Endothelial cell of umbilical vein (primary cell): ENCODE data around the gene BEND5. TPM values are rescaled to one million over a fixed set of nuclear protein-coding genes. Genes with fewer than 3 reads are reported as not detected.

ENCODE experiments used
- BruUV-seq: library from RNA; stranded (reverse); fragments of 400-500 nt; replicated peaks from 2 replicates; lab custom pipeline; 2021; lab: Mats Ljungman, UMichigan
- CTCF ChIA-PET: fragments of 300-600, 350-600 bp; sonication (Branson Sonifier 250); formaldehyde crosslinking; loops from one replicate; lab custom pipeline; 2021; ENCODE audit warnings: antibody characterized with exemption, inconsistent platforms; lab: Charles Lee
- POLR2A ChIA-PET: fragments of 300-600, 350-600 bp; sonication (Branson Sonifier 250); formaldehyde crosslinking; loops from one replicate; lab custom pipeline; 2021; ENCODE audit warnings: antibody characterized with exemption, inconsistent platforms; lab: Charles Lee
- DNase-seq: peaks from one replicate; pipeline ENCODE4 v3.0.0-alpha.2; 2011; ENCODE audit warnings: low read depth, low spot score
- FAIRE-seq: peaks from 2 replicates; lab custom pipeline; 2011; peaks lifted over from hg19 to GRCh38; lab: Jason Lieb, UNC
- H2AFZ ChIP-seq: 2 replicates; pipeline ENCODE4 v1.6.0; 2012; ENCODE audit warnings: low read depth, low read length, control low read depth, inconsistent platforms
- H3K27ac ChIP-seq: 2 replicates; pipeline ENCODE4 v1.5.1; 2011; ENCODE audit warnings: low read depth, mild to moderate bottlenecking, control low read depth, low read length, moderate library complexity; ENCODE audit not compliant: insufficient read depth
- H3K27me3 ChIP-seq, 2 experiments: 2 replicates each; pipeline versions ENCODE4 v1.6.0 to v1.6.1; 2011; ENCODE audit warnings: low read length in 2 of 2, mixed read lengths in 1 of 2; ENCODE audit not compliant: control insufficient read depth in 2 of 2, insufficient read depth in 2 of 2
- H3K36me3 ChIP-seq, 2 experiments: 2 replicates in 1 of 2; 3 replicates in 1 of 2; pipeline ENCODE4 v1.5.1; 2011; ENCODE audit warnings: low read length in 2 of 2, mild to moderate bottlenecking in 1 of 2, moderate library complexity in 1 of 2; ENCODE audit not compliant: control insufficient read depth in 2 of 2, insufficient read depth in 2 of 2; ENCODE audit errors: extremely low read depth in 1 of 2
- H3K4me1 ChIP-seq: 3 replicates; pipeline ENCODE4 v1.5.1; 2011; ENCODE audit warnings: mild to moderate bottlenecking, low read length; ENCODE audit not compliant: control insufficient read depth, insufficient read depth; ENCODE audit errors: extremely low read depth
- H3K4me2 ChIP-seq: 2 replicates; pipeline ENCODE4 v1.6.1; 2011; ENCODE audit warnings: low read length, control low read depth, mixed read lengths; ENCODE audit not compliant: insufficient read depth
- H3K4me3 ChIP-seq, 3 experiments: fragments of 200-600 bp in 1 of 3; sonication (generic), shearing (Covaris generic) in 1 of 3; replicated peaks in 1 of 3; 2 replicates each; pipeline ENCODE4 v1.5.1; 2011 to 2016; ENCODE audit warnings: control low read depth in 3 of 3, low read length in 3 of 3, mild to moderate bottlenecking in 2 of 3, inconsistent platforms in 1 of 3, low read depth in 1 of 3, moderate library complexity in 1 of 3; ENCODE audit not compliant: insufficient read depth in 1 of 3
- H3K79me2 ChIP-seq: 2 replicates; pipeline ENCODE4 v1.6.0; 2012; ENCODE audit warnings: low read length, inconsistent platforms; ENCODE audit not compliant: control insufficient read depth, insufficient read depth
- H3K9ac ChIP-seq: replicated peaks from 2 replicates; pipeline ENCODE3; 2011; ENCODE audit warnings: low read length, control low read depth; ENCODE audit not compliant: insufficient read depth; ENCODE audit errors: extremely low read depth
- H3K9me1 ChIP-seq: replicated peaks from 3 replicates; pipeline ENCODE4 v1.6.0; 2011; ENCODE audit warnings: mild to moderate bottlenecking, low read length; ENCODE audit not compliant: control insufficient read depth, insufficient read depth; ENCODE audit errors: extremely low read depth
- H3K9me3 ChIP-seq: replicated peaks from 2 replicates; pipeline ENCODE4 v1.5.1; 2012; ENCODE audit warnings: low read length, inconsistent platforms; ENCODE audit not compliant: control insufficient read depth, insufficient read depth
- H4K20me1 ChIP-seq: replicated peaks from 2 replicates; pipeline ENCODE3; 2011; ENCODE audit warnings: mild to moderate bottlenecking, low read length; ENCODE audit not compliant: control insufficient read depth, insufficient read depth; ENCODE audit errors: extremely low read depth
- CTCF ChIP-seq, 2 donors: IDR thresholded peaks; 1 replicate in 1 of 2; 2 replicates in 1 of 2; pipeline ENCODE4 v1.5.1; 2011; ENCODE audit warnings: low read length in 2 of 2, mild to moderate bottlenecking in 2 of 2, moderate library complexity in 2 of 2, control low read depth in 1 of 2, inconsistent platforms in 1 of 2, low read depth in 1 of 2; ENCODE audit not compliant: insufficient read depth in 1 of 2; ENCODE audit errors: extremely low read depth in 1 of 2
- EZH2 ChIP-seq: IDR thresholded peaks from 2 replicates; pipeline ENCODE4 v1.6.1; 2012; ENCODE audit warnings: borderline replicate concordance, low read depth, mild to moderate bottlenecking, moderate library complexity, low read length, inconsistent platforms; ENCODE audit not compliant: severe bottlenecking
- FOS ChIP-seq: IDR thresholded peaks from 2 replicates; pipeline ENCODE4 v1.6.1; 2011; ENCODE audit warnings: mild to moderate bottlenecking, low read length, moderate library complexity, borderline replicate concordance; ENCODE audit not compliant: insufficient read depth
- GATA2 ChIP-seq: IDR thresholded peaks from 2 replicates; pipeline ENCODE4 v1.7.0; 2011; ENCODE audit warnings: low read depth, mild to moderate bottlenecking, moderate library complexity, mixed read lengths, low read length; ENCODE audit not compliant: insufficient read length, insufficient read depth
- JUN ChIP-seq: IDR thresholded peaks from 2 replicates; pipeline ENCODE4 v1.6.1; 2011; ENCODE audit warnings: borderline replicate concordance, low read depth; ENCODE audit not compliant: insufficient read length, insufficient read depth
- MYC ChIP-seq: IDR thresholded peaks from one replicate; pipeline ENCODE4 v1.6.1; 2011; ENCODE audit warnings: mild to moderate bottlenecking, low read depth, low read length
- POLR2A ChIP-seq: IDR thresholded peaks from 2 replicates; pipeline ENCODE4 v1.6.1; 2012; ENCODE audit warnings: low read depth, mild to moderate bottlenecking, control low read depth, low read length
- POLR2AphosphoS5 ChIP-seq: IDR thresholded peaks from 2 replicates; pipeline ENCODE4 v1.6.1; 2012; ENCODE audit warnings: low read depth, mild to moderate bottlenecking, control low read depth, low read length, moderate library complexity; ENCODE audit not compliant: insufficient read depth
- dilution Hi-C: fragments of 300-500 bp; cut with MboI; formaldehyde crosslinking; loops from one replicate; pipeline ENCODE4 v1.15.0; 2019; ENCODE audit warnings: low sequenced_read_pairs; ENCODE audit not compliant: extremely low pct_ligation_motif_present
- intact Hi-C: fragments of 100-400 bp; cut with micrococcal nuclease; formaldehyde crosslinking; loops from one replicate; pipeline ENCODE4 v1.10.0; 2022
- polyA plus RNA-seq, 4 experiments: library from polyadenylated mRNA; depleted of rRNA in 3 of 4; stranded (reverse) in 3 of 4; unstranded in 1 of 4; fragments of >200 nt; gene quantifications; 2 replicates each; pipeline versions ENCODE4 v1.2.1 to v1.2.3, GENCODE V29; 2011 to 2012; ENCODE audit warnings: missing spikeins in 1 of 4
- total RNA-seq: library from RNA; stranded (reverse); gene quantifications from 2 replicates; pipeline ENCODE4 v1.2.3, GENCODE V29; 2021

BEND5 gene
- total and polyA plus RNA-seq, 2 donors (not counting 3 experiments of a cell fraction or from before 2014, with no cell fraction given) = not detected

- TF ChIP-seq MYC (no peak), GATA2 (no peak), EZH2 (no peak), FOS (no peak), POLR2A (no peak), CTCF (IDR thresholded peaks at IDR 0.05; ENCODE audit: extremely low read depth in 1 of 2, insufficient read depth in 1 of 2, low read depth in 1 of 2, low read length in 2 of 2) (no peak), POLR2AphosphoS5 (no peak), JUN (no peak)
- Histone ChIP-seq H3K4me3 (no peak overlapping the region), H2AFZ (no peak overlapping the region), H4K20me1 (no peaks in the 10 kb centered on the region), H3K9ac (no peak overlapping the region), H3K79me2 (no peaks in the 10 kb centered on the region), H3K27ac (no peak overlapping the region), H3K9me1 (no peaks in the 10 kb centered on the region), H3K27me3 (no peaks in the 10 kb centered on the region), H3K36me3 (no peaks in the 10 kb centered on the region), H3K4me2 (no peak overlapping the region), H3K9me3 (no peaks in the 10 kb centered on the region), H3K4me1 (no peaks in the 10 kb centered on the region)
- DNase-seq (no peak), FAIRE-seq (no peak)
- BruUV-seq = no TSS peak
- POLR2A ChIA-PET = no interaction called here
- intact Hi-C loops (no loop called here), dilution Hi-C loops (no loop called here)
- CTCF ChIA-PET = no interaction called here
Measured at GRCh38 chr1:48710915-48711314, 65.8 kb downstream of the BEND5 start.
